Mucosa of rectum (tissue), 2 donors: Measurements from ENCODE around the gene CHST12.
"Not testable (repeated sequence)": the region's sequence is repeated elsewhere in the genome, so short reads cannot be mapped to it uniquely, and the experiment has no call there.

Experiments used
- H3K27ac ChIP-seq, 2 donors: one replicate each; pipeline ENCODE4 v1.7.0; 2013; ENCODE audit warnings: inconsistent platforms in 2 of 2, low read depth in 2 of 2, low read length in 2 of 2
- H3K27me3 ChIP-seq, 2 donors: one replicate each; pipeline ENCODE4 v1.7.0; 2013; ENCODE audit warnings: low read length in 2 of 2; ENCODE audit not compliant: control insufficient read depth in 2 of 2, insufficient read depth in 2 of 2
- H3K36me3 ChIP-seq, 2 donors: one replicate each; pipeline ENCODE4 v1.7.0; 2013; ENCODE audit warnings: low read length in 2 of 2; ENCODE audit not compliant: control insufficient read depth in 2 of 2, insufficient read depth in 2 of 2
- H3K4me1 ChIP-seq, 2 donors: one replicate each; pipeline ENCODE4 v1.7.0; 2013; ENCODE audit warnings: low read length in 2 of 2, mild to moderate bottlenecking in 1 of 2; ENCODE audit not compliant: control insufficient read depth in 2 of 2, insufficient read depth in 2 of 2
- H3K4me3 ChIP-seq, 2 donors: one replicate each; pipeline ENCODE4 v1.7.0; 2013; ENCODE audit warnings: low read length in 2 of 2
- H3K9ac ChIP-seq, 2 donors: one replicate each; pipeline ENCODE4 v1.7.0; 2013; ENCODE audit warnings: low read length in 2 of 2, low read depth in 1 of 2, mild to moderate bottlenecking in 1 of 2
- H3K9me3 ChIP-seq, 2 donors: one replicate each; pipeline ENCODE4 v1.7.0; 2013; ENCODE audit warnings: low read length in 2 of 2; ENCODE audit not compliant: control insufficient read depth in 2 of 2
- donor health status: healthy.
- donor health status: Normal muscosa, but diverticular disease.

Gene CHST12

GRCh38 chr7:2376351-2377154 lies 26.9 kb upstream of the CHST12 start:
- Histone ChIP-seq H3K4me1 (no peaks in the 10 kb centered on the region), H3K27ac (no peak overlapping the region), H3K27me3 (no peaks in the 10 kb centered on the region), H3K9ac (no peak overlapping the region), H3K4me3 (no peak overlapping the region), H3K36me3 (peaks cover 86 to 90% of the 10 kb centered on the region in 2 donors), H3K9me3 (no peaks in the 10 kb centered on the region)

DNA sequence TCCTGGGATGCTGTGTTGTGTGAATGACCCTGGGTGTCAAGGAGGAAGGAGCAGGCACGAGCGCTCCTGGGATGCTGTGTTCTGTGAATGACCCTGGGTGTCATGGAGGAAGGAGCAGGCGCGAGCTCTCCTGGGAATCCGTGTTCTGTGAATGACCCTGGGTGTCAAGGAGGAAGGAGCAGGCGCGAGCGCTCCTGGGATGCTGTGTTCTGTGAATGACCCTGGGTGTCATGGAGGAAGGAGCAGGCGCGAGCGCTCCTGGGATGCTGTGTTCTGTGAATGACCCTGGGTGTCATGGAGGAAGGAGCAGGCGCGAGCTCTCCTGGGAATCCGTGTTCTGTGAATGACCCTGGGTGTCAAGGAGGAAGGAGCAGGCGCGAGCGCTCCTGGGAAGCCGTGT lies 25.9 kb upstream of the CHST12 start:
- peaks cover 78 to 84% of the 10 kb centered on the region in 2 donors for H3K36me3 ChIP-seq
- H3K27ac ChIP-seq = not testable (repeated sequence)

DNA sequence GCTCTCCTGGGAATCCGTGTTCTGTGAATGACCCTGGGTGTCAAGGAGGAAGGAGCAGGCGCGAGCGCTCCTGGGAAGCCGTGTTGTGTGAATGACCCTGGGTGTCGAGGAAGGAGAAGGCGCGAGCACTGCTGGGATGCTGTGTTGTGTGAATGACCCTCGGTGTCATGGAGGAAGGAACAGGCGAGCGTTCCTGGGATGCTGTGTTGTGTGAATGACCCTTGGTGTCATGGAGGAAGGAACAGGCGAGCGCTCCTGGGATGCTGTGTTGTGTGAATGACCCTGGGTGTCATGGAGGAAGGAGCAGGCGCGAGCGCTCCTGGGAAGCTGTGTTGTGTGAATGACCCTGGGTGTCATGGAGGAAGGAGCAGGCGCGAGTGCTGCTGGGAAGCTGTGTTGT lies 25.3 kb upstream of the CHST12 start:
- not testable (repeated sequence) for H3K27me3 ChIP-seq, H3K9ac ChIP-seq, H3K9me3 ChIP-seq, H3K4me1 ChIP-seq, H3K4me3 ChIP-seq, H3K27ac ChIP-seq
- peaks cover 71 to 78% of the 10 kb centered on the region in 2 donors for H3K36me3 ChIP-seq

More for the DNA sequence above, 25.9 kb upstream of the CHST12 start:
- H3K27me3 ChIP-seq, H3K4me1 ChIP-seq, H3K9ac ChIP-seq, H3K9me3 ChIP-seq, H3K4me3 ChIP-seq: not testable (repeated sequence)

- Histone ChIP-seq H3K36me3 (peaks cover 65 to 67% of the 10 kb centered on the region in 2 donors), H3K9ac (no peak overlapping the region), H3K27ac (no peak overlapping the region)
Observed at GRCh38 chr7:2379161-2379560, 24.2 kb upstream of the CHST12 start.

DNA sequence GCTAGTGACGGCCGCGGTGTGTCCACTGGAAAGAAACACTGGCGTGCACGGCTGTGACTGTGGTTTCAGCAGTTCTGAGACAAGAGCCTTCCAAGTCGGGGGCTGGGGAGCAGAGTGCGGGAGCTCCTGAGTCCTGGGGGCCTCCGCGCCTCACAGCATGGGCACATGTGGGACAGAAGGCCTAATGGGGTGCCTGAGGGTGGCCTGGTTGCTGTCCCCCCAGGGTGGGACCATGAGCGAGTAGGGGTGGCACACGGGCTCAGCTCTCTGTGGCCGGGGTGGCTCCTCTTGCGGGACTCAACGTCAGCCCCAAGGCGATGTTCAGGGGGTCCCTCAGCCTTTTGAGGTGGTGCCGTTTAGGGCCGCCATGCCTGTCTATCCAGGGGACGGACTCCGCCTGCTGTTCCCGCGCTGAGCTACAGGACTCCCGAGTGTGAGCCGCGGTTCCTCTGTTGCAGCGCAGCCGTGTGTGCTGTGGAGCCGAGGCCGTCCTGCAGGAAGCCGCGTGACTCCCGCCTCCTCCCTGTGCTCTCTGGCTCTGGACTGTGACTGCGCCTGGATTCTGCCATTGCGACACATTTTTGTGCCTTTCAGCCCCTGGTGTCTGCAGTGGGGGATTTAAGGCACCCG lies 23.5 kb upstream of the CHST12 start:
- Histone ChIP-seq H3K27ac (no peak overlapping the region), H3K4me1 (no peaks in the 10 kb centered on the region), H3K9me3 (no peaks in the 10 kb centered on the region), H3K4me3 (no peak overlapping the region), H3K27me3 (no peaks in the 10 kb centered on the region), H3K36me3 (peaks cover 57 to 60% of the 10 kb centered on the region in 2 donors), H3K9ac (no peak overlapping the region)

More at GRCh38 chr7:2379161-2379560, 24.2 kb upstream of the CHST12 start:
- Histone ChIP-seq H3K4me3 (no peak overlapping the region), H3K4me1 (no peaks in the 10 kb centered on the region), H3K27me3 (no peaks in the 10 kb centered on the region), H3K9me3 (no peaks in the 10 kb centered on the region)

GRCh38 chr7:2380461-2380860 lies 22.9 kb upstream of the CHST12 start:
- peaks cover 52 to 54% of the 10 kb centered on the region in 2 donors for H3K36me3 ChIP-seq
- no peak overlapping the region for H3K27ac ChIP-seq

GRCh38 chr7:2381227-2381626 lies 22.2 kb upstream of the CHST12 start:
- Histone ChIP-seq H3K4me3 (no peak overlapping the region), H3K36me3 (peaks cover 45 to 48% of the 10 kb centered on the region in 2 donors), H3K4me1 (no peaks in the 10 kb centered on the region), H3K9ac (no peak overlapping the region), H3K27ac (no peak overlapping the region), H3K27me3 (no peaks in the 10 kb centered on the region), H3K9me3 (no peaks in the 10 kb centered on the region)

More at GRCh38 chr7:2380461-2380860, 22.9 kb upstream of the CHST12 start:
- Histone ChIP-seq H3K9me3 (no peaks in the 10 kb centered on the region), H3K27me3 (no peaks in the 10 kb centered on the region), H3K4me3 (no peak overlapping the region), H3K9ac (no peak overlapping the region), H3K4me1 (no peaks in the 10 kb centered on the region)

DNA sequence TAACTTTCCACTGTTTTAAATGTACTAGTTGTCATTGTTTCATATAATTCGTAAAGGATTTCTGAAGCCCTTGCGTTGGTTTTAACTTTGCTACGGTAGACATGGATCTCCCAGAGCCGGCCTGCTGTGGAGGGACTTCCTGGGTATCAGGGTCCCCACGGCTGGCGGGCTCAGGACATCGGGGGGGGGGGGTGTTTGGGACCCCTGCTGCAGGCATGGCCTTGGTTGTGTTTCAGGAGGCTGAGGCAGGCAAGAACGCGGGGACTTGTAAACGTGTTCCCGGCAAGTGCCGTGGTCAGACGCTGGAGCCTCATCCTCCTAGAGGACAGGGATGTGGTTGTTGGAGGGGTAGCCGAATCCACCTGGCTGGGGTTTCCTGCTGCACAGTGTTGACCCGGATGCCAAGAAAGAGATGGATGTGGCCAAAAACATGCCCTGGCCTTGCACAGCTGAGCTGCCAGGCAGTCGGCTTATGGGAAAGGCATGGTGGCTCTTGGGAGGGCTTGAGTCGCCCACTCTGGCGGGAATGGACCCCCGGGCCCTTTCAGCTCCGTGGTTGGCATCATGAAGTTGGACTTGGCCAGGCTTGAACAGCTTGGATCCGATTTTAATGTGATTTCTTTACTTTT lies 21.4 kb upstream of the CHST12 start:
- Histone ChIP-seq H3K9me3 (no peaks in the 10 kb centered on the region), H3K9ac (no peak overlapping the region), H3K4me3 (no peak overlapping the region), H3K27ac (no peak overlapping the region), H3K4me1 (no peaks in the 10 kb centered on the region), H3K27me3 (no peaks in the 10 kb centered on the region), H3K36me3 (peaks cover 37 to 40% of the 10 kb centered on the region in 2 donors)

DNA sequence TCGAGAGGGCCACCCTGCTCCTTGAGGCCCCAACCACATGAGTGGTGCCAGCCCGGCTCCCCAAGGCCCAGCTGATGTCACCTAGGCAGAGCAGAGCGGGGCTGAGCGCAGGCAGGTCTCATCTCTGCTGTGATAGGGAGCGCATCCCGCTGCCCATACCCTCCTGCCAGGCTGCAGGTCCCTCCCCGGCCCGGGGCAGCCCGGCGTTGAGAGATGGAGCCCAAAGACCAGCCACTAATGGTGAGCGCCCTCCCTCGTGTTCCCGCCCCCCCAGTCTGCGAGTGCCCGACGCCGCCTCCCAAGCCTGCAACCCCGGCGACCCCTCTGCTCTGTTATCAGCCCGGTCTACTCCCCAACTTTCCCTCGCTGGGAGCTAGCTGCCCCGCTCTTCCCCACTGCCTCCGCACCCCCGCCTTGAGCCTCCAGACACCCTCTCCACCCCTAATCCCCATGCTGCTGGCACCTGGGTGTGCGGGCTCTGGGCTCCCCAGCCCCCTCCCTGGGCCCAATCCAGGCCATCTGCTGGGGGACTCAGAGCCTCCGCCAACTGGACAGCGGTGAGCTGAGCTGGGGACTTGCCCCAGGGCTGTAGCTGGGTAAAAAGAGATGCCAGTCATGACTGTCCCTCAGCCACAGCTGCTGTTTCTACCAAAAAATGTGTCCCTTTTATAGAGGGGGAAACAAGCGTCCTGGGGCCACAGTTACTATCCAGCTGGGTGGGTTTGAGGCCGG lies 19.7 kb upstream of the CHST12 start:
- Histone ChIP-seq H3K4me1 (no peaks in the 10 kb centered on the region), H3K27ac (no peak overlapping the region), H3K9me3 (no peaks in the 10 kb centered on the region), H3K4me3 (no peak overlapping the region), H3K27me3 (no peaks in the 10 kb centered on the region), H3K9ac (no peak overlapping the region), H3K36me3 (peaks cover 28 to 30% of the 10 kb centered on the region in 2 donors)
